OCI-M2 (cell line): ENCODE results near the gene JAZF1.

Source experiments
- DNase-seq: peaks from one replicate; lab custom pipeline; 2025; ENCODE audit not compliant: unreplicated experiment; lab: John Stamatoyannopoulos, UW

Gene JAZF1

DNA sequence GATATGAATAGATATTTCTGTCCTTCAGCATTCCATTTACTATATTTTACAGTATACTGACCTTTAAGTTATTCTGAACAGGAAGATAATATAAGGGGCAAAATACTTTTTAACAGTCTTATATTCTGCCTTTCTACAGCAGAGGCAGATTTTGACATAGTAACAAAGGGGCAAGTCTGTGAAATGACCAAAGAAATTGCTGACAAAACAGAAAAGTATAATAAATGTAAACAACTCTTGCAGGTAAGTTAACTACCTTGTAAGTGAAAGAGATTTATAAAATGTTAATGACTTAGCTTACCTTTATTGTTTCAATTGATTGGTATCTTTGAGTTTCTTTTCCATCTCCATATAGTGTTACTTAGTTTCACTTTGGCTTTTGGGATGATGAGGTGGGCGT lies 384.6 kb downstream of the JAZF1 start:
- no peak for DNase-seq

GRCh38 chr7:27793780-27794179 lies 386.8 kb downstream of the JAZF1 start:
- DNase-seq, result no peak

GRCh38 chr7:27788437-27788836 lies 392.2 kb downstream of the JAZF1 start:
- no peak for DNase-seq

GRCh38 chr7:27784399-27785053 lies 396.1 kb downstream of the JAZF1 start:
- DNase-seq, result no peak

DNA sequence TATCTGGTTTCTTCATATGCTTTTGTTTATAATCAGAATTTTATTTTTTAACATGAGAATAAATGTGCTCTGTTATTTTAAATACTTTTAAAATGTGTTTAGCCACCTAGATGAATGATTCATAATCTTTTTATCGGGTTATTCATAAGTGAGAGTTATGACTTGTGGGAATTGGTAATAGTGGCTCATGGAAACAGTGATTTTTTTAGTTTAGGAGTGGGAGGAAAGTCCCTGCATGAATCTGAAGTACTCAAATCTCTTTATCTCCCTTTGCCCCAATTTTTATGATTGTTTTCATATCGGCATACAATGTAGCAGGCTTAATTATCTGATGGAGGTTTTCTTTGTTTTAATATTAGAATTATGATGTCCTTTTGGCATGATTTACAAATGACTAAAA lies 397.7 kb downstream of the JAZF1 start:
- DNase-seq, result no peak

- no peak for DNase-seq
Measured at GRCh38 chr7:27781188-27781587, 399.4 kb downstream of the JAZF1 start.
